ENCODE results near the gene RNF222.

GRCh38 chr17:8392674-8393469, 4.8 kb downstream of the RNF222 start:
- TF ChIP-seq CTCF (IDR thresholded peaks at IDR 0.05) (no peak), POLR2AphosphoS5 (IDR thresholded peaks at IDR 0.05) (no peak), POLR2A (IDR thresholded peaks at IDR 0.05) (no peak)

Data from stomach (tissue), 4 donors.